ENCODE results near the gene BNIPL.
A peak's percentile ranks its signal among the peaks of the same experiment; 100 is the strongest.

Gene BNIPL

GRCh38 chr1:151036356-151036755 is at the start of gene BNIPL:
TSS of gene BNIPL (plus strand) at chr1:151036586. CDS start at chr1:151036726, 140 bp downstream.
- DNase-seq (ENCODE audit: low spot score): no peak

GRCh38 chr1:150987924-150988323 is 48.5 kb upstream of the BNIPL start:
- DNase-seq (ENCODE audit: low spot score): no peak

GRCh38 chr1:150992626-150993025 is 43.8 kb upstream of the BNIPL start:
- DNase-seq (ENCODE audit: low spot score): no peak

- no peak for DNase-seq (ENCODE audit: low spot score)
Observed at GRCh38 chr1:150994248-150994647, 42.1 kb upstream of the BNIPL start.

GRCh38 chr1:150995460-150995859 is 40.9 kb upstream of the BNIPL start:
- no peak for DNase-seq (ENCODE audit: low spot score)

- DNase-seq (ENCODE audit: low spot score): peak; percentile 36
Observed at GRCh38 chr1:150995896-150996295, 40.5 kb upstream of the BNIPL start.

GRCh38 chr1:150997126-150997872 is 39.1 kb upstream of the BNIPL start:
- no peak for DNase-seq (ENCODE audit: low spot score)

- no peak for DNase-seq (ENCODE audit: low spot score)
Observed at GRCh38 chr1:150997949-150998348, 38.4 kb upstream of the BNIPL start.

GRCh38 chr1:150999051-150999674 is 37.2 kb upstream of the BNIPL start:
- DNase-seq (ENCODE audit: low spot score): no peak

- no peak for DNase-seq (ENCODE audit: low spot score)
Observed at GRCh38 chr1:150999926-151000325, 36.5 kb upstream of the BNIPL start.

- DNase-seq (ENCODE audit: low spot score): no peak
Observed at GRCh38 chr1:151000408-151000807, 36.0 kb upstream of the BNIPL start.

GRCh38 chr1:151001602-151002001 is 34.8 kb upstream of the BNIPL start:
- DNase-seq (ENCODE audit: low spot score): no peak

- no peak for DNase-seq (ENCODE audit: low spot score)
Observed at GRCh38 chr1:151002051-151002450, 34.3 kb upstream of the BNIPL start.

- no peak for DNase-seq (ENCODE audit: low spot score)
Observed at GRCh38 chr1:151002611-151003010, 33.8 kb upstream of the BNIPL start.

GRCh38 chr1:151003180-151003579 is 33.2 kb upstream of the BNIPL start:
- no peak for DNase-seq (ENCODE audit: low spot score)

GRCh38 chr1:151005729-151006319 is 30.6 kb upstream of the BNIPL start:
- no peak for DNase-seq (ENCODE audit: low spot score)

- peak; percentile 89 for DNase-seq (ENCODE audit: low spot score)
Observed at GRCh38 chr1:151006327-151007052, 29.9 kb upstream of the BNIPL start, which contains the start of gene MINDY1. TSS of gene MINDY1 (minus strand) at chr1:151006902. CDS start at chr1:151002617, 4,285 bp downstream.

GRCh38 chr1:151007853-151008243 is 28.5 kb upstream of the BNIPL start:
- DNase-seq (ENCODE audit: low spot score): no peak

GRCh38 chr1:151008244-151009205 is 27.9 kb upstream of the BNIPL start, which contains the start of gene PRUNE1:
TSS of gene PRUNE1 (plus strand) at chr1:151008449. CDS start at chr1:151008633, 184 bp downstream.
- peak; percentile 99 for DNase-seq (ENCODE audit: low spot score)

GRCh38 chr1:151009206-151009587 is 27.2 kb upstream of the BNIPL start:
- peak; percentile 37 for DNase-seq (ENCODE audit: low spot score)

GRCh38 chr1:151009674-151010345 is 26.6 kb upstream of the BNIPL start:
- no peak for DNase-seq (ENCODE audit: low spot score)

Data from GM03348 (cell line).